ENCODE data around the gene AOAH.
"Not testable (repeated sequence)": the region's sequence is repeated elsewhere in the genome, so short reads cannot be mapped to it uniquely, and the experiment has no call there.

DNA sequence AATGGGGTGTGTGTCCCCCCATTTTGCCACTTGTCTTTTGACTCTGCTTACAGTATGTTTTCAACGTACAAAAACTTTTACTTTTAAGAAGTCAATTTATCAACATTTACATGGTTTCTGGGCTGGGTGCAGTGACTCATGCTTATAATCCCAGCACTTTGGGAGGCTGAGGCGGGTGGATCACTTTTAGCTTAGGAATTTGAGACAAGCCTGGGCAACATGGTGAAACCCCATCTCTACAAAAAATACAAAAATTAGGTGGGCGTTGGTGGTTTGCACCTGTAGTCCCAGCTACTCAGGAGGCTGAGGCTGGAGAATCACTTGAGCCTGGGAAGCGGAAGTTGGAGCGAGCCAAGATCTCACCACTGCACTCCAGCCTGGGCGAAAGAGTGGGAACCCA, 227.1 kb downstream of the AOAH start:
- not testable (repeated sequence) for TF ChIP-seq POLR2A (IDR thresholded peaks at IDR 0.05)
- TF ChIP-seq, protein P1, sequence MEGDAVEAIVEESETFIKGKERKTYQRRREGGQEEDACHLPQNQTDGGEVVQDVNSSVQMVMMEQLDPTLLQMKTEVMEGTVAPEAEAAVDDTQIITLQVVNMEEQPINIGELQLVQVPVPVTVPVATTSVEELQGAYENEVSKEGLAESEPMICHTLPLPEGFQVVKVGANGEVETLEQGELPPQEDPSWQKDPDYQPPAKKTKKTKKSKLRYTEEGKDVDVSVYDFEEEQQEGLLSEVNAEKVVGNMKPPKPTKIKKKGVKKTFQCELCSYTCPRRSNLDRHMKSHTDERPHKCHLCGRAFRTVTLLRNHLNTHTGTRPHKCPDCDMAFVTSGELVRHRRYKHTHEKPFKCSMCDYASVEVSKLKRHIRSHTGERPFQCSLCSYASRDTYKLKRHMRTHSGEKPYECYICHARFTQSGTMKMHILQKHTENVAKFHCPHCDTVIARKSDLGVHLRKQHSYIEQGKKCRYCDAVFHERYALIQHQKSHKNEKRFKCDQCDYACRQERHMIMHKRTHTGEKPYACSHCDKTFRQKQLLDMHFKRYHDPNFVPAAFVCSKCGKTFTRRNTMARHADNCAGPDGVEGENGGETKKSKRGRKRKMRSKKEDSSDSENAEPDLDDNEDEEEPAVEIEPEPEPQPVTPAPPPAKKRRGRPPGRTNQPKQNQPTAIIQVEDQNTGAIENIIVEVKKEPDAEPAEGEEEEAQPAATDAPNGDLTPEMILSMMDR (IDR thresholded peaks at IDR 0.05), result not testable (repeated sequence)

Measured in suprapubic skin (tissue), 3 donors.